ENCODE measurements around the gene IDH3G.
"Not testable (repeated sequence)": the region's sequence is repeated elsewhere in the genome, so short reads cannot be mapped to it uniquely, and the experiment has no call there.

Gene IDH3G

GRCh38 chrX:153746991-153747390, 47.2 kb downstream of the IDH3G start:
- DNase-seq = not testable (repeated sequence)

GRCh38 chrX:153746359-153746758, 47.8 kb downstream of the IDH3G start:
- DNase-seq = no peak

GRCh38 chrX:153745067-153745433, 49.1 kb downstream of the IDH3G start:
- DNase-seq = not testable (repeated sequence)

GRCh38 chrX:153744210-153745066, 49.7 kb downstream of the IDH3G start:
- DNase-seq = no peak

GRCh38 chrX:153743468-153744209, 50.5 kb downstream of the IDH3G start:
- not testable (repeated sequence) for DNase-seq

- not testable (repeated sequence) for DNase-seq
Measured at GRCh38 chrX:153742796-153743467, 51.2 kb downstream of the IDH3G start.

GRCh38 chrX:153742111-153742510, 52.1 kb downstream of the IDH3G start:
- DNase-seq = not testable (repeated sequence)

GRCh38 chrX:153741446-153741845, 52.7 kb downstream of the IDH3G start:
- no peak for DNase-seq

- no peak for DNase-seq
Measured at GRCh38 chrX:153740631-153741222, 53.4 kb downstream of the IDH3G start.

- no peak for DNase-seq
Measured at GRCh38 chrX:153739754-153740486, 54.3 kb downstream of the IDH3G start.

GRCh38 chrX:153738056-153738605, 56.0 kb downstream of the IDH3G start:
- no peak for DNase-seq

GRCh38 chrX:153736871-153737441, 57.2 kb downstream of the IDH3G start:
- no peak for DNase-seq

GRCh38 chrX:153736071-153736820, 57.9 kb downstream of the IDH3G start:
- DNase-seq = no peak

Measured in NCI-H510A (cell line).